Smooth muscle cell (in vitro differentiated cells): Measurements from ENCODE around the gene HRH3. TPM values are rescaled to one million over a fixed set of nuclear protein-coding genes. Genes with fewer than 3 reads are reported as not detected.

Experiments
- DNase-seq: peaks from one replicate; lab custom pipeline; 2025; ENCODE audit not compliant: unreplicated experiment; lab: John Stamatoyannopoulos, UW
- H2AFZ ChIP-seq: fragments of 200-600 bp; sonication (generic); 2 replicates; pipeline ENCODE4 v1.6.0; 2016; ENCODE audit warnings: antibody characterized with exemption, low read depth, mild to moderate bottlenecking
- H3F3A ChIP-seq: fragments of 200-600 bp; sonication (generic); 2 replicates; pipeline ENCODE4 v1.6.0; 2017; ENCODE audit warnings: antibody characterized with exemption, low read depth
- H3K27ac ChIP-seq: fragments of 200-600 bp; sonication (generic); 2 replicates; pipeline ENCODE4 v1.5.1; 2016; ENCODE audit warnings: low read depth, mild to moderate bottlenecking
- H3K27me3 ChIP-seq: fragments of 200-600 bp; sonication (generic); 2 replicates; pipeline ENCODE4 v1.6.1; 2016; ENCODE audit warnings: low read depth, mild to moderate bottlenecking
- H3K36me3 ChIP-seq: fragments of 200-600 bp; sonication (generic); 2 replicates; pipeline ENCODE4 v1.5.1; 2016; ENCODE audit warnings: low read depth
- H3K4me1 ChIP-seq: fragments of 200-600 bp; sonication (generic); 2 replicates; pipeline ENCODE4 v1.5.1; 2016; ENCODE audit warnings: low read depth
- H3K4me2 ChIP-seq: fragments of 200-600 bp; sonication (generic); 2 replicates; pipeline ENCODE4 v1.6.0; 2016; ENCODE audit warnings: mild to moderate bottlenecking
- H3K4me3 ChIP-seq: fragments of 200-600 bp; sonication (generic); 2 replicates; pipeline ENCODE4 v1.5.1; 2016; ENCODE audit warnings: mild to moderate bottlenecking
- H3K79me2 ChIP-seq: fragments of 200-600 bp; sonication (generic); 2 replicates; pipeline ENCODE4 v1.6.0; 2016; ENCODE audit warnings: low read depth, mild to moderate bottlenecking
- H3K9ac ChIP-seq: fragments of 200-600 bp; sonication (generic); 2 replicates; pipeline ENCODE4 v1.6.0; 2016; ENCODE audit warnings: low read depth
- H3K9me3 ChIP-seq: fragments of 200-600 bp; sonication (generic); replicated peaks from 2 replicates; pipeline ENCODE4 v1.5.1; 2016; ENCODE audit warnings: low read depth
- H4K20me1 ChIP-seq: fragments of 200-600 bp; sonication (generic); 2 replicates; pipeline ENCODE4 v1.6.0; 2016; ENCODE audit warnings: low read depth
- CTCF ChIP-seq: fragments of 200-600 bp; sonication (generic); IDR thresholded peaks from 2 replicates; pipeline ENCODE4 v1.5.1; 2017; ENCODE audit warnings: borderline replicate concordance, mild to moderate bottlenecking, antibody characterized with exemption; ENCODE audit not compliant: insufficient read depth, poor library complexity, severe bottlenecking
- WGBS: methylation state at CpG from one replicate; pipeline ENCODE4 v1.1.7; 2016; ENCODE audit warnings: low lambda C conversion rate; 5-methylcytosine and 5-hydroxymethylcytosine counted together
- polyA plus RNA-seq: library from polyadenylated mRNA; unstranded; fragments of >200 nt; fragmentation: Nextera tagmentation; extraction: Ambion mirVana; gene quantifications from 2 replicates; pipeline ENCODE4 v1.2.1, GENCODE V29; 2016
- total RNA-seq: library from RNA; depleted of rRNA; stranded (reverse); fragments of >200 nt; gene quantifications from 2 replicates; pipeline ENCODE4 v1.2.3, GENCODE V29; 2014

HRH3 gene
- total and polyA plus RNA-seq, 2 experiments from 2014 or later = not detected

GRCh38 chr20:62241506-62241905 is 21.4 kb upstream of the HRH3 start:
- peak overlapping the region; percentile 15 for H3K27ac ChIP-seq
- peaks cover 75% of the 10 kb centered on the region for H4K20me1 ChIP-seq
- no peak overlapping the region for H3K4me3 ChIP-seq
- no peak overlapping the region for H2AFZ ChIP-seq
- H3K4me2 ChIP-seq = no peak overlapping the region
- H3K79me2 ChIP-seq = peaks cover 79% of the 10 kb centered on the region
- no peaks in the 10 kb centered on the region for H3F3A ChIP-seq
- peaks cover 9% of the 10 kb centered on the region for H3K4me1 ChIP-seq
- DNase-seq = no peak
- H3K27me3 ChIP-seq = no peaks in the 10 kb centered on the region
- H3K36me3 ChIP-seq = no peaks in the 10 kb centered on the region
- no peak for TF ChIP-seq CTCF
- no peaks in the 10 kb centered on the region for H3K9me3 ChIP-seq
- 92% methylated on average over 10 of the region's 10 CpGs for WGBS
- no peak overlapping the region for H3K9ac ChIP-seq

GRCh38 chr20:62240020-62240685 is 20.1 kb upstream of the HRH3 start:
- 96% methylated on average over 13 of the region's 13 CpGs for WGBS
- no peak overlapping the region for H3K9ac ChIP-seq
- no peaks in the 10 kb centered on the region for H3K9me3 ChIP-seq

DNA sequence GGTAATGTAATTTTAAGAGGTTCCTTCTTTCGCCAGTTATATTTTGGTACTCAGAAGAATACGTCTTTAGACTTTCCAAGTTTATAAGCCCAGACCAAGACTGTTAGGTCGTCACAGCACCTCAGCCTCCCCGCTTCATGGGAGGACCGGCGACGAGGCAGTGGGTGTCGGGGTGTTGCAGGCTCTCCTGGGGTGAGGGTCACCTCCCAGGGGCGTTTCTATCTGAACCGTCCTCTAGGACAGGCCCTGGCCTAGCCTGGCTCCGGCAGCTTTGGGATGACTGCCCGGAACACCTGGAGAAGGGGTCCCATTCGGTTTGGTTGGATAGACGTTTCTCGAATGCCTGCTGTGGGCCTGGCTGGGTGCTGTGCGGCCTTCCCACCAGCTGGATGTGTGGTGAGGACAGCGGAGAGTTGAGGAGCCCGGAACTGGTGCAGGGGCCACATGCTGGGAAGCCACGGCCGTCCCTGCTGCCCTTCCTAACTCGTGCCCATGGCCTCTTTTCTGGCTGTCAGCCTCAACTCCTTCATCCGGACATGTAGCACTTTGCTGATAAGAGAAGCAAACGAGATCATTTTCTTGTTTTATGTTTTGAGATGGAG is 19.3 kb upstream of the HRH3 start:
- no peak overlapping the region for H2AFZ ChIP-seq
- H3K27me3 ChIP-seq = no peaks in the 10 kb centered on the region
- H4K20me1 ChIP-seq = peaks cover 54% of the 10 kb centered on the region
- no peaks in the 10 kb centered on the region for H3K9me3 ChIP-seq
- no peak for DNase-seq
- H3K79me2 ChIP-seq = peaks cover 58% of the 10 kb centered on the region
- H3F3A ChIP-seq = no peaks in the 10 kb centered on the region
- WGBS = 54% methylated on average over 23 of the region's 23 CpGs
- peak overlapping the region; percentile 70 for H3K27ac ChIP-seq
- peak overlapping the region; percentile 97 for H3K9ac ChIP-seq
- peak overlapping the region; percentile 94 for H3K4me2 ChIP-seq
- no peaks in the 10 kb centered on the region for H3K36me3 ChIP-seq
- H3K4me1 ChIP-seq = peaks cover 14% of the 10 kb centered on the region
- no peak for TF ChIP-seq CTCF
- H3K4me3 ChIP-seq = peak overlapping the region; percentile 64

More at GRCh38 chr20:62240020-62240685, 20.1 kb upstream of the HRH3 start:
- peaks cover 14% of the 10 kb centered on the region for H3K4me1 ChIP-seq
- H3K79me2 ChIP-seq = peaks cover 66% of the 10 kb centered on the region
- peaks cover 62% of the 10 kb centered on the region for H4K20me1 ChIP-seq
- H3F3A ChIP-seq = no peaks in the 10 kb centered on the region
- TF ChIP-seq CTCF = no peak
- H3K36me3 ChIP-seq = no peaks in the 10 kb centered on the region
- H3K4me3 ChIP-seq = no peak overlapping the region
- H3K4me2 ChIP-seq = no peak overlapping the region
- H3K27ac ChIP-seq = no peak overlapping the region
- no peak overlapping the region for H2AFZ ChIP-seq
- no peak for DNase-seq
- no peaks in the 10 kb centered on the region for H3K27me3 ChIP-seq
